Fibroblast of pulmonary artery (primary cell): ENCODE measurements around the gene ATCAY.
A peak's percentile ranks its signal among the peaks of the same experiment; 100 is the strongest.

Source experiments
- DNase-seq: peaks from one replicate; pipeline ENCODE4 v3.0.0-alpha.2; 2010; ENCODE audit warnings: low read depth
- H3K4me3 ChIP-seq: replicated peaks from 2 replicates; pipeline ENCODE4 v1.5.1; 2011; ENCODE audit warnings: low read depth, mild to moderate bottlenecking, control low read depth, low read length, moderate library complexity
- CTCF ChIP-seq: IDR thresholded peaks from 2 replicates; pipeline ENCODE4 v1.5.1; 2011; ENCODE audit warnings: mild to moderate bottlenecking, control low read depth, low read length, inconsistent platforms; ENCODE audit errors: missing control alignments

ATCAY gene

GRCh38 chr19:3852614-3853254, 27.8 kb upstream of the ATCAY start:
- H3K4me3 ChIP-seq, result no peak overlapping the region
- peak; percentile 37 for TF ChIP-seq CTCF
- DNase-seq, result peak; percentile 82

GRCh38 chr19:3855320-3855719, 25.2 kb upstream of the ATCAY start:
- no peak for TF ChIP-seq CTCF
- no peak for DNase-seq
- no peak overlapping the region for H3K4me3 ChIP-seq

- TF ChIP-seq CTCF, result no peak
- H3K4me3 ChIP-seq, result no peak overlapping the region
- no peak for DNase-seq
Observed at GRCh38 chr19:3857449-3858003, 23.0 kb upstream of the ATCAY start.

GRCh38 chr19:3860499-3860898, 20.0 kb upstream of the ATCAY start:
- DNase-seq, result no peak
- no peak for TF ChIP-seq CTCF
- no peak overlapping the region for H3K4me3 ChIP-seq

GRCh38 chr19:3862826-3863500, 17.5 kb upstream of the ATCAY start:
- no peak for DNase-seq
- H3K4me3 ChIP-seq, result no peak overlapping the region
- no peak for TF ChIP-seq CTCF

- DNase-seq, result no peak
- no peak overlapping the region for H3K4me3 ChIP-seq
- no peak for TF ChIP-seq CTCF
Observed at GRCh38 chr19:3863648-3864047, 16.8 kb upstream of the ATCAY start.
